G401 (cell line): ENCODE results near the gene POLR3H. TPM values are rescaled to one million over a fixed set of nuclear protein-coding genes. Genes with fewer than 3 reads are reported as not detected.
"Not testable (repeated sequence)": the region's sequence is repeated elsewhere in the genome, so short reads cannot be mapped to it uniquely, and the experiment has no call there.

Source experiments
- DNase-seq: peaks from one replicate; pipeline ENCODE4 v3.0.0-alpha.2; 2015; ENCODE audit warnings: low spot score
- in situ Hi-C: cut with HindIII; loops from 2 replicates; pipeline ENCODE4 v1.10.0; 2016; ENCODE audit warnings: low sequenced_read_pairs, mixed read lengths
- total RNA-seq: library from RNA; depleted of rRNA; stranded (reverse); fragments of >200 nt; shearing (Covaris generic); gene quantifications from 2 replicates; pipeline ENCODE4 v1.2.3, GENCODE V29; 2014

Gene POLR3H
- total RNA-seq, 1 experiment from 2014 or later, result 33.8 TPM

DNA sequence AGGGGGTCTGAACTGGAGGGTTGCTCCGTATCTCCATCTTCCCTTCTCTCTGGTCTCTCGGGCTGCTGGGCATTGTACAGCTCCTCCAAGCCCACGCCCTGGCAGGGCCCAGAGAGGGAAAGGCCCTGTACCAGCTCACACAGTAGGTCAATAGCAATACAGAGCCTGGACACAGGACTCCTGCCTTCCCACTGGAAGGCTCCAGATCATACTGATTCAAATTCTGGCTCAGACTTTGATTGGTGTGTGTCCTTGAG, 23.2 kb upstream of the POLR3H start:
- DNase-seq, result no peak
- in situ Hi-C loops, result no loop called here

DNA sequence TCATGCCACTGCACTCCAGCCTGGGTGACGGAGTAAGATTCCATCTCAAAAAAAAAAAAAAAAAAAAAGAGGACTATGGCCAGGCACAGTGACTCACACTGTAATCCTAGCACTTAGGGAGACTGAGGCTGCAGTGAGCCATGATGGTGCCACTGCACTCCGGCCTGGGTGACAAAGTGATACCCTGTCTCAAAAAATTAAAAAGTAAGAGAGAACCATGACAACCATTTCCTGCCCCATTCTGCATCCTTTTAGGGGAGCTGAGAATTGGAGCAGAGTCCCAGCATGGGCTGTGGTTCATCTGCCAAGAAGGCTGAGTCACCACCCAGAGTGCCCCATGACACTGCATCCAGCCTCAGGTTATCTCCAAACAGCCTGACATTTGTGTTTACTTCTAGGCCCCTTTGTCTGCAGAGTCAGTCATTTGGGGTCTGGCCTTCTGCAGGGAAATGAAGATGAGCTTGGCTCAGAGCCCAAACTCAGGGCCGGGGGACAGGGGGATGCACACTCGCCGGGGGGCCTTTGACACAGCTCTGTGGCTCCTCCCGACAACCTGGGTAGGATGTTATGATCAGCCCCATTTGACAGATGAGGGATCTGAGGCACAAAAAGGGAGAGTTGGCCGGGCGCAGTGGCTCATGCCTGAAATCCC, 21.3 kb upstream of the POLR3H start:
- peak; percentile 87 for DNase-seq
- in situ Hi-C loops, result no loop called here

DNA sequence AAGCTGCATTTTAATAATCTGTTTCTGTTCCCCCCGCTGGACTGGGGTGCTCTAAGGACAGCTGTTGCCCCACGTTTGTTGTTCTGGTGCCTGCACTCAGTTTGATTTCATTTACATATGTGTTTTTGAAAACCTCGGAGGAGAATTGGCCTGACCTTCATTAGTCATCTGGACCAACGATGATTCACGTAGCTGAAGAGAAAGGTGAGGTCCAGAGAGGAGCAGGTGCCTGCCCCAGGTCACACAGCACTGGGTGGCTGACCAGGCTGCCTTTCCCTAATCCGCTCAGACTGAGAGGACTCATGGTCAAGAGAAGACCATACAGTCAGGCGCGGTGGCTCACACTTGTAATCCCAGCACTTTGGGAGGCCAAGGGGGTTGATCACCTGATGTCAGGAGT, 20.3 kb upstream of the POLR3H start:
- no peak for DNase-seq
- in situ Hi-C loops, result no loop called here

DNA sequence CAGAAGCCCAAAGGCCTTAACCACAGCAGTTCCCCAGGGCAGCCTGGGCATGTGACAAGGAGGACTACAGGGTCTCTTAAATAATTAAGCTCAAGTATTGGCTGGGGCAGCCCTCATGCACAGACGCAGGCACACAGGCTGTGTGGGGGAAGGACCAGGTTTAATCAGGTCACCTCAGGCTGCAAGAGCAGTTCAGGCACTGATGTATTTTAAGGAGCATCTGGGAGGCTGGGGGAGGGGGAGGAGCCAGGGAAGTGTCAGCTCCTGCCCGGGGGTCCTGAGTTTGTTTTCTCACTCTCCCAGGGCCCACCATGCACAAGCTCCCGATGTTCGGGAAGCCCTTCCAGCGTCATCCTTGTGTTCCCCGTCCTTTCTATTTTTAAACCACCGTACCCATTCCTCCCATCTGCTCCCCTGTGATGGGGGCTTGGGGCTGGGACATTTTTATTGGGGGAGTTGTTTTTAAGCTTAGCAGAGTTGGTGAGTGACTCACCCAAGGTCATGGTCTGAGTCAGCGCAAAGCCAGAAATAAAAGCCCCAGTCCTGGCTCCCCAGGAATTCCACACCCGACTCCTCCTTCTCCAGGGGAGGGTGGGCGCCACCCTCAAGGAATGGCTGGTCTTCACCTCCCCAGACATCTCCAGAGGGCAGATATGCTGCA, 18.9 kb upstream of the POLR3H start:
- in situ Hi-C loops, result no loop called here
- peak; percentile 49 for DNase-seq

DNA sequence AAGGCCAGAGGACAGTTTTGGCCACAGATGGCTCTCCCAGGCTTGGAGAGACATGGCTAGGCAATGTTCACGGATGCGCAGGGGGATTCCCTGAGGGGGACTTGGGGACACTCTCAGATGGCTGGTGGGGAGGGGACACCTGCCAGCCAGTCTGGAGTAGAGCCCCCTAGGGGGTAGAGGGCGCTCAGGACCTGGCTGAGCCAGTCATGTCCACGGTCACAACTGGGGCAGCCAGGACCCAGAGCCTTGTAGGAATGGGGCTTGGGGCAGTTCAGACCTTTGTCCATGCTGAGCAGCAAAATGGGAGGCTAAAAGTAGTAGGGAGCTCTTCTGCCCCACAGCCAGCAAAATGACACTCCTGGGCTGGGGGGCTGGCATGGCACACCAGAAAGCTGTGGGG, 18.2 kb upstream of the POLR3H start:
- in situ Hi-C loops, result no loop called here
- peak; percentile 28 for DNase-seq

DNA sequence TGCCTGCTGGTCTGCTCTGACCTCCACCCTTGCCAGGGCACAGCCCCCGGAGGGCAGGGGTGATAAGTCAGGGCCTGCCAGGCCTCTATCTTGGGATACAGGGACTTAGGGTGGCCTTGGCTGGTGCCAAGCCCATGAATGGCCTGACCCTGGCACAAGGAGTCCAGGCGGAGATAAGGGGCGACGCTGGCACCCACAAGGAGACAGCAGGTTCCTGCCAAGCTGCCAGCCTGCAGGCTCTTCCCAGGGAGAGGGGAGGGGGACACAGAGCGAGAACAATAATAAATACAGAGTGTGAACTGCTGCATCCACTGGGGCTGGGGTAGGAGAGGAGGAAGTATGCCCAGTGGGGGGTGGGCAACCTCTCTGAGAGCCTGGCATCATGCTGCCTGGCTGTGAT, 17.5 kb upstream of the POLR3H start:
- in situ Hi-C loops, result no loop called here
- peak; percentile 39 for DNase-seq

DNA sequence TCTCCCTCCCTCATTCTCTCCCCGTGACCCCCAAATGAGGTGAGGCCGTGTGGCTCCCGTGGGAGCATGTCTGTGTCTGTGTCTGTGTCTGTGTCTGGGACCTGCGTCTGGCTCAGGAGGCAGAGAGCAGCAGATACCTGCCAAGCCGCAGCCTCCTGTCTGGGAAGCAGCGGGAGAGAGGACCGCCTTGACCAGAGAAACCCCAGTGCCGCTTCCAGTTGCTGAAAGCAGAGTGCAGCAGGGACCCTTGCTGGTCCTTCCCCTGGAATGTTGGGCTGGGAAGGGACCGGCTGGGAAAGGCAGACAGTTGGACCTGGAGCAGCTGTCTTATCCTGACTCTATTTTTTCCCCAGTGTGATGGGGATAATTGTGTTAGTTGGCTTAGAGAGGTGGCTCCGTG, 17.1 kb upstream of the POLR3H start:
- in situ Hi-C loops, result no loop called here
- DNase-seq, result peak; percentile 69

DNA sequence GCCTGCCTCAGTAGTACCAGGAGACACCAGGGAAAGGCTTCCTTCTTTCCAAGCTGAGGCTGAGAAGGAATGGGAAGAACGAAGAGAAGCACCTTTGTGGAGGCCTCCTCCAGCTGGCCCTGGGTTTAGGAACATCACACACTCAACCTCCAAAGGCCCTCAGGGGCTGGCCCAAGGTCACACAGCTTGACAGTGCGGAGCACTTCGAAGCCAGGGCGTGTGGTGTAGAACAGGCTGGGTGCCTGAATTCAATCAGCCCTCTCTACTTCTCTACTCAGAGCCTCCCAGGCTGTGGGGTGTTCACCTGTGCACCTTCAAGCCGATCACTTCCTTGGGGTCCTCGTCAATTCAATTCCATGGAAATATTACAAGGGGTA, 15.8 kb upstream of the POLR3H start:
- in situ Hi-C loops, result no loop called here

DNA sequence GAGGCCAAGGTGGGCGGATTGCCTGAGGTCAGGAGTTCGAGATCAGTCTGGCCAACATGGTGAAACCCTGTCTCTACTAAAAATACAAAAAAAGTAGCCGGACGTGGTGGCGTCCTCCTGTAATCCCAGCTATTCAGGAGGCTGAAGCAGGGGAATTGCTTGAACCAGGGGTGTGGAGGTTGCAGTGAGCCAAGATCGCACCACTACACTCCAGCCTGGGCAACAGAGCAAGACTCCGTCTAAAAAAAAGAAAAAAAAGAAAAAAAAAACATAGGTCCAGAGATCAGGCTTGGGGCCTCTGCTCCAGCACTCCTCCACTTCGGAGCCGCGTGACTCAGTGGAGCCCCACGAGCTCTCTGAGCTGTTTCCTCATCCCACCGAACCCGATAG, 14.0 kb upstream of the POLR3H start:
- DNase-seq, in situ Hi-C loops: not testable (repeated sequence)

More for the DNA sequence above, 15.8 kb upstream of the POLR3H start:
- no peak for DNase-seq

DNA sequence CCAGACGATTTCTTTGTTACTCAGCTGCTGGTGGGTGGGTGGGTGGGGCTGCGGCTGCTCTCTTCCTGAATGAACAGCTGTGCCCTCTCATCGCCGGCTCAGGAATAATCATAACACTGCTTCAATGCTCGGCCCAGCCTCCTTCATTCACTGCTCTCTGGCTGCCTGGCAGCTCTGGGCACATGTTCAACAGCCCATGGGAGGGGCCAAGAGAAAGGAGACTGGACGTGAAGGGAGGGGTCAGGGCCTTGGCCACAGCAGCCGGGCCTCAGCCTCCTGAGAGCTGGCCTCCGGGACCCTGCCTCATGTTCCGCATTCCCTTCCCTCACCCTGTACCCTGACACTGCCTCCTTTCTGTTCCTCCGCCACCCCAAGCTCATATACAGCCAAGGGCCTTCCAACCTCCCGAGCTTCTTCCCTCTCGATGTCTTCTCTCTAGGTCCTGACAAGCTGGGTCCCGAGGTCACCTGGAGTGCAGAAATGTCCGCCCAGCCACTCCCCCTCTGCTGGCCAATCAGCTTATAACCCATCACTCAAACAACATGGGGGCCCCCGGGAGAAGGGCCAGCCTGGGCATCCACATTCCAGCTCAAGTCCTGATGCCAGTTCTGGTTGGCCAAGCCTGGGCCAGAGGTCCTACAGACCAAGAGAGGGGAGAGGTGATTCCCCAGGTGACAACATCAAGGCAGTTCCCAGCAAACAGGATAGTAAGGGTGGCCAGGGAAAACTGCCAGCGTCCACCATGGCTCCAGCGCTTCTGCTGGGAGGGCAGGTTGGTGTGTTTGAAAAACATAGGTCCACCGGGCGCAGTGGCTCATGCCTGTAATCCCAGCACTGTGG, 13.4 kb upstream of the POLR3H start:
- in situ Hi-C loops, result no loop called here
- DNase-seq, result peak; percentile 68

DNA sequence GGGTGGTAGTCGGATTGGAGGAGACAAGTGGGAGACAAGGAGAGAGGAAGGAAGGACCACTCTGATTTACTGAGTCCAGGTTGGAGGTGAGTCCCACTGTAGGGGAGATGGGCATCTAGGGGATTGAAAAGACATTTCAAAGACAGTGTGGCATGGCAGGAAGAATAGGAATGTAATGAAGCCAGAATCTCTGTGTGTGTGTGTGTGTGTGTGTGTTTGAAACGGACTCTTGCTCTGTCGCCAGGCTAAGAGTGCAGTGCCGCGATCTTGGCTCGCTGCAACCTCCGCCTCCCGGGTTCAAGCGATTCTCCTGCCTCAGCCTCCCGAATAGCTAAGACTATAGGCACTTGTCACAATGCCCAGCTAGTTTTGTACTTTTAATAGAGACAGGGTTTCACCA, 12.3 kb upstream of the POLR3H start:
- in situ Hi-C loops, result no loop called here
- no peak for DNase-seq

DNA sequence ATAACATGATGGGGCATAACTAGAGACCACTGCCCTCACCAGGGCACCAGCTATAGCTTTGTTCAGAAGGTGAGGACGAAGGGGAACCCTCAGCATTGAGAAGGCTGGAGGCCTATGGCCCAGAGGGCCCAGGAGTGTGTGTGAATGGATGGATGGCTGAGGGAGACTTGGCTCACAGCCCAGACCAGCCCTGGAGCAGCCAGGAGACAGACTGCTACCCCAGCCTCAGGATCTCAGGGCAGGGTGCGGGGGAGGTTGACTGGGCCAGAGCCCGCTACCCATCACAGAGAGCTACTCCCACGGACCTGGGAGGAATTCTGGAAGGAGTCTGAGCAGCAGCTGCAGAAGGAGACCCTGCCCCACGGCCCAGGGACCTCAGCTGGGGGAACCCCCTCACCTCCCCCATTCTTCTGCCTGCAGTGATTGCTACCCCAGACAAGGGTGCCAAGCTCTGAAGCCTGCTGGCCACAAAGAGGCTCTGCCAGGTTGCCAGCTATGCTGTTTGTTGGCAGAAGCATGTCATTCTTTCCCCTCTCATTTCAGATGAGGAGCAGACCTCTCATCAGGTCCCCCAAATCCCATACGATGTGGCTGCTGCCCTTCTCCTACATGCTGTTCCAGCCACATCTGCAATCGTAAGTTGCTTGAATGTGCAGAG, 11.2 kb upstream of the POLR3H start:
- in situ Hi-C loops, result no loop called here

DNA sequence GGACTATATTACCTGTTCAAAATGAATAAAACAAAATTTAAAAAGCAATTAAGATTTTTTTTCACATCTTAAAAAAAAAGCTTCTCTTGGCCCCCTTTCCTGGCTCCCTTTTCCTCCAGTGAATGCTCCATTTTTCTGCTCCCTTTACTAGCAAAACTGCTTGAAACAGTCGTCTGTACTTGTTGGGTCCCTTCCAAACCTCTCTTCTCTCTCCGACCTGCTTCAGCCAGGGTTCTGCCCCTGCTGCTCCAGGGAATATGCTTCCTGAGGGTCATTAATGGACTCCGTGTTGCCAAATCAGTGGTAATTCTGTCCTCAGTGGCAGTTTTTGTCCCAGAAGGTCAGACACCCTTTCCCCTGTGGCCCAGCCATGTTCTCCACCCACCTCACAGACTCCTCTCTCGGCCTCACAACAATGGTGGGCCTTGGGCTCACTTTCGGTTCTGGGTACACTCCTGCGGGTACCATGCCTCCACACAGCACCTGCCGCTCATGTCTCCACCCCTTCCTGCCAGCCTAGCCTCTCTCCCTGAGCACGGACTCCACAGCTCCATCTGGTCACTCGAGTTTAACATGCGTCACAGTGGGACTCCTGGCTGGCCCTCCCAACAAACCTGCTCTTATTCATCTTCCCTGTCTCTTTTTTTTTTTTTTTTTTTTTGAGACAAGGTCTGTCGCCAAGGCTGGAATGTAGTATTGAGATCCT, 7.8 kb upstream of the POLR3H start:
- DNase-seq, result peak; percentile 92
- in situ Hi-C loops, result no loop called here

More for the DNA sequence above, 11.2 kb upstream of the POLR3H start:
- DNase-seq, result no peak

DNA sequence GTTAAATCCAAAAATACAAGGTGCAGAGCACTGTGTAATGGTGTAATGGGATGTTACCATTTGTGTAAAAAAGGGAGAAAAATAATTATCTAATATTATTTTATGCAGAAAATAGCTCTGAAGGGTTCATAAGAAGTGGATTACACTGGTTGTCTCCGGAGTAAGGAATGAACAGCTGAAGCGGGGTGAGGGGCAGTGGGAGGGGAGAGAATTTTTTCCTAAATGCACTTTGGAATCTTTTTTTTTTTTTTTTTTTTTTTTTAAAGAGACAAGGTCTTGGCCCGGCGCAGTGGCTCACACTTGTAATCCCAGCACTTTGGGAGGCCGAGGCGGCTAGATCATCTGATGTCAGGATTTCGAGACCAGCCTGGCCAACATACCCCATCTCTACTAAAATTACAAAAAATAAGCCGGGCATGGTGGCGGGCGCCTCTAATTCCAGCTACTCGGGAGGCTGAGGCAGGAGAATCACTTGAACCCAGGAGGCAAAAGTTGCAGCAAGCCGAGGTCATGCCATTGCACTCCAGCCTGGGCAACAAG, 6.8 kb upstream of the POLR3H start:
- in situ Hi-C loops, result no loop called here
- no peak for DNase-seq

DNA sequence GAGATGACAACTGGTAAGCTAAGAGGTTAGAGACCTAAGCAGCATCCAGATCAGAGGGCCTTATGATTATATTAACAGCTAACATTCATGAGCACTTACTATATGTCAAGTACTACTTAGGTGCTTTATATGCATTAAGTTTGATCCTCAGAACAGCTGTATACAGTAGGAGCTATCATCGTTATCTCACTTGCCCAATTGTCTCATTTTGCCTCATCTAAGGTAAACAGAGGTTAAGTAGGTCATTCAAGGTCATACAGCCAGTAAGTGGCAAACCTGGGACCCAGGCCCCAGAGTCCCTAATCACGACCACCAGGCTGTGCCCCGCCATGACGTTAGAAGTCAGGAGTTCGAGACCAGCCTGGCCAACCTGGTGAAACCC, 4.6 kb upstream of the POLR3H start:
- no peak for DNase-seq
- in situ Hi-C loops, result no loop called here

DNA sequence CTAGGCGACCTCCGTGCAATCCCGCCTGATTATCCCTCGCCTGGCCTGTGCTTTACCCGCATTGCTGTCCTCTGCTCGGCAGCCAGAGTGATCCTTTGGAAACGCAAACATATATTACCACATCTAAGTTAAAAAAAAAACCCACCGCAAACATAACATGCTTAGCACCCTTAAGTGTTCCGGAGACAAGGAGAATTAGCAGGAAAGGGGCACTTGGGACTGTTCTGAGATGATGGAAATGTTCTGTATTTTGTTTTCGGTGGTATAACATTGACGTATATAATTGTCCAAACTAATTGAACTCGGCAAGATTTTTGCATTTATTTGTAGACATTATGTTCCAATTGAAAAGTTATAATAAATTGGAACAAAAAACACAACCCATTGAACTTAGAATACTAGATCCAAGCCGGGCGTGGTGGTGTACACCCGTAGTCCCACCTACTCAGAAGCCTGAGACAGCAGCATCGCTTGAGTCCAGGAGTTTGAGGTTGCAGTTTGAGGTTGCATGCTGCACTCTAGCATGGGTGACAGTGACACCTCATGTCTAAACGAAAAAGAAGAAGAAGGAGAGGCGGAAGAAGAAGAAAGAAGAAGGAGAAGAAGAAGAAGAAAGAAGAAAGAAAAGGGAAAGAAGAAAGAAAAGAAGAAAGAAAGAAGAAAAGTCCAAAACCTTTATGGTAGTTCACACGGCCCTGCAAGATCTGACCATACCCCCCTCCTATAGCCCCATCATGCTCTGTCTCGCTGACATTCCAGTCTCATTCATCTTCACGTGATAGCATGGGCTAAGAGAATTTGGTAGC, 604 bp upstream of the POLR3H start:
- in situ Hi-C loops, result no loop called here
- no peak for DNase-seq

DNA sequence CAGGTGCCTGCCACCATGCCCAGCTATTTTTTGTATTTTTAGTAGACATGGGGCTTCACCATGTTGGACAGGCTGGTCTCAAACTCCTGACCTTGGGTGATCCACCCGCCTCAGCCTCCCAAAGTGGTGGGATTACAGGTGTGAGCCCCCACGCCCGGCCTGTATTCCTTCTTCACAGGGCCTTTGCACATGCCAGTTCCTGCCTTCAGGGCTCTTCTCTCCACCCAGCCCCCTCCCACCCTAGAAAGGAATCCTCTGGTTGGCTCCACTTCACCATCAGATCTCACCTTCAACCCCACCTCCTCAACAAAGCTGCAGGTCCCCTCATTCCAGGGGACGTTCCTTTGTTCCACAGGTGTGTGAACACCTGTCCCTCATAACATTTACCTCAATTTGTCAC, 2.0 kb downstream of the POLR3H start:
- in situ Hi-C loops, result no loop called here
- DNase-seq, result no peak

DNA sequence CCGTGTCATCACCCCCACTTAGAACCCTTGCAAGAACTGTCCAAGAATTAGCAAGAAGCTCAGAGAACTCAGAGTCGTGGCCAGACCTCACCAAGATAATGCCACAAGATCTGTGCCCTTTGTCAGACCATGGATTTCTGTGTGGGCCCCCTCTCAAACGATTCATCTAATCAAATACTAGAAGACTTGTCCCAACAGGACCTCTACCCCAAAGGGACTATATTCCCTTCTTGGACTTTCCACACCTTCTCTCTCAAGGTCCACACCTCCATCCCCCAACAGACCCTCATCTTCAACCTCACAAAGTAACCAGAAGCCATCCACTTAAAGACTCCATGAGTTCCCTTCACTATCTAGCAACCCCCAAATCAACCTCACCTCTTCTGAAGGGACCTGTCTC, 2.8 kb downstream of the POLR3H start:
- no peak for DNase-seq

DNA sequence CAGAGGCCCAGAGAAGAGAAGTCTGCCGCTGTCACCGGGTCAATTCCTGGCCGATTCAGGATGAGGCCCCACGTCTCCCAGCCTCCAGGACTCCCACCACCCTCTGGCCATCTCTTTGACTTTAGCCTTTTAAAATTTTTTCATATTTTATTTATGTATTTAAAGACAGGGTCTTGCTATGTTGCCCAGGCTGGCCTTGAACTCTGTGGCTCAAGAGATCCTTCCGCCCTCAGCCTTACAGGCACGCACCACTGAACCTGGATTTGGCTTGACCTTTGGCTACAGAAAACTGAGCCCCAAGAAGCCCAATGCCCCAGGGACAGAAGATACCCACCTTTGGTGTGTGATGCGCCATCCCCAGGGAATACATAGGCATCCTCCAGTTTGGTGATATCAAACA, 3.9 kb downstream of the POLR3H start:
- DNase-seq, result no peak
- in situ Hi-C loops, result no loop called here

More for the DNA sequence above, 2.8 kb downstream of the POLR3H start:
- in situ Hi-C loops, result no loop called here
